Jurkat, Clone E6-1 (cell line): ENCODE results near the gene DMRTC2.
A peak's percentile ranks its signal among the peaks of the same experiment; 100 is the strongest.

Experiments
- DNase-seq: peaks from one replicate; pipeline ENCODE4 v3.0.0-alpha.2; 2011; ENCODE audit warnings: low read depth, low spot score
- H3K4me3 ChIP-seq: 2 replicates; pipeline ENCODE4 v1.5.1; 2011; ENCODE audit warnings: mild to moderate bottlenecking, low read length, control low read depth, moderate library complexity

Gene DMRTC2

GRCh38 chr19:41844601-41845000 is 241 bp upstream of the DMRTC2 start, which contains the start of gene LYPD4:
Gene LYPD4 (minus strand): TSS chr19:41844683. CDS start chr19:41839285, 5,398 bp downstream.
- no peak within 1 kb of the TSS for H3K4me3 ChIP-seq
- no peak for DNase-seq

- no peak for DNase-seq
- no peak overlapping the region for H3K4me3 ChIP-seq
These were observed 279 bp downstream of the DMRTC2 start for GRCh38 chr19:41845051-41845590.

- no peak overlapping the region for H3K4me3 ChIP-seq
- DNase-seq: no peak
These were observed 2.7 kb downstream of the DMRTC2 start for GRCh38 chr19:41847351-41848105.

GRCh38 chr19:41848666-41849065 is 3.8 kb downstream of the DMRTC2 start:
- no peak for DNase-seq

DNA sequence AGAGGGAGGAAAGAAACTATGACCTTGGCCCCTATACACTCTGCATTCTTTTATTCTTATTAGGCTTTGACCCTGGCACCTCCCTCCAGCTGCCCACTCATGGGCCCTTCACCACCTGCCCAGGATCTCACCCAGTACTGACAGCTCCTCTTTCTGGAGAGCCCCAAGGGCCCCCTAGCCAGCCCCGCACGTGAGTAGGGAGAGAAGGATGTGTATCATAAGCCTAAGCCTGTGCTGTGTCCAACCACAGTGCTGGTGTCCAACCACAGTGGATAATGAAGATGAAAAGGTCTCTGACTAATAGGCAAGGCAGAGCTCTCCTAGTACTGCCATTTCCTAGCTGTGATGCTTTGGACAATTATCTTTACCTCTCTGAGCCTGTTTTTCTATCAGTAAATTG is 4.2 kb downstream of the DMRTC2 start:
- no peak overlapping the region for H3K4me3 ChIP-seq
- no peak for DNase-seq

More at GRCh38 chr19:41848666-41849065, 3.8 kb downstream of the DMRTC2 start:
- no peak overlapping the region for H3K4me3 ChIP-seq

- H3K4me3 ChIP-seq: no peak overlapping the region
- DNase-seq: no peak
These were observed 5.5 kb downstream of the DMRTC2 start for GRCh38 chr19:41850381-41850780.

GRCh38 chr19:41851456-41851855 is 6.6 kb downstream of the DMRTC2 start:
- DNase-seq: no peak
- H3K4me3 ChIP-seq: no peak overlapping the region

DNA sequence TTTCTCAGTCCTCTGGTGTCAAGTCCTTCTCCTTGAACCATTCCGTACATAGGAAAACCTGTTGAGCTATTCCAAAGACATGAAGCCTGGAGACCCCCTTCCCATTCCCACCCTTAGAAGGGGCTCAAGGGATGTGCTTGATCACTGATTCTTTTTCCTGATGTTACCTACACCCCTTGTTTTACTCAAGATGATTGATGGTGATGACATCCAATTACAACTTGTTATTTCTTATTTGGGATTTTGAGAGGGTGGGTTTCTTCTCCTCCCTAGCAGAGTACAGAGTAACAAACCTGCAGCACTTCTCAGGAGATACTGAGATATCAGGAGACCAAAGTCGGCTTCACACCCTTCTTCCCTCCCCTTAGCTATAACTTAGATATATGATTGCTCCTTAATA is 8.5 kb downstream of the DMRTC2 start:
- no peak overlapping the region for H3K4me3 ChIP-seq
- no peak for DNase-seq

DNA sequence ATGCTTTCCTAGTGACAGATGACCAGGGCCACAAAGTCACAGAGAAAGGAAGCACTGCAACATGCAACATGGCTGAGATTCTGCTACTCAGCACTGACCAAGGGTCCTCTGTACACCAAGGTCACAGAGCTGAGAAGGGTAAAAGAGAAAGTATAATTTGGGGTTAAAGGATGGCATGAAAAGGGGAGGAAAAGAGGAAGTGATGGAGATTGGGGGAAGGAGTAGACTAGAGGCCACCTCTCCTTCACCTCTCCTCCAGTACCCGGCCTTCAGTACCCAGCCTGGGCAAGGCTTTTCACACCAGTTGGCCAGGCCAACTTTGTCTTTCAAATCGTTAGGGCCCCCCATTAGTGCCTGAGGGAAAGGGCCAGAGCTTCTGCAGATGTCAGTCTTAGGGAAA is 8.9 kb downstream of the DMRTC2 start:
- DNase-seq: no peak

DNA sequence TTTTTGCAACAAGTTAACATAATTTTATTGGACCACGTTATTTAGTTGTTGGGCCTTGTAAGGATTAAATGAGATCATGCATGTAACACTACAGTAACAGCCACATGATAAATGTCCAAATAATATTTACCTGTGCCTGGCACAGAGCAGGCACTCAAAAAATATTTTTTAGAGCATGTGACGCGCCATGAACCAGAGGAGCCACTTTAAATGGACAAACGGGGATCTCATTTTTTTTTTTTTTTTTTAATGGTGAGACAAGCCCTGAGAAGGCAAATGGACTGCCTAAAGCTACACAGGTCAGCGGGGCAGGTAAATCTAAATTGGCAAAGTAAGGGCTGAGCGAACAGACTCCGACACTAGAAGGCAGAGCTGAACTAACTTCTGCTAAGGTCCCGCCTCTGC is 14.4 kb downstream of the DMRTC2 start:
- no peak for DNase-seq
- peak overlapping the region; percentile 40 for H3K4me3 ChIP-seq

More for the DNA sequence above, 8.9 kb downstream of the DMRTC2 start:
- no peak overlapping the region for H3K4me3 ChIP-seq

GRCh38 chr19:41859618-41860418 is 15.0 kb downstream of the DMRTC2 start, which contains the start of gene RPS19:
Gene RPS19 (plus strand): TSS chr19:41860255. CDS start chr19:41860775, 520 bp downstream.
- H3K4me3 ChIP-seq: peak within 1 kb of the TSS; percentile 82
- DNase-seq: peak; percentile 97

DNA sequence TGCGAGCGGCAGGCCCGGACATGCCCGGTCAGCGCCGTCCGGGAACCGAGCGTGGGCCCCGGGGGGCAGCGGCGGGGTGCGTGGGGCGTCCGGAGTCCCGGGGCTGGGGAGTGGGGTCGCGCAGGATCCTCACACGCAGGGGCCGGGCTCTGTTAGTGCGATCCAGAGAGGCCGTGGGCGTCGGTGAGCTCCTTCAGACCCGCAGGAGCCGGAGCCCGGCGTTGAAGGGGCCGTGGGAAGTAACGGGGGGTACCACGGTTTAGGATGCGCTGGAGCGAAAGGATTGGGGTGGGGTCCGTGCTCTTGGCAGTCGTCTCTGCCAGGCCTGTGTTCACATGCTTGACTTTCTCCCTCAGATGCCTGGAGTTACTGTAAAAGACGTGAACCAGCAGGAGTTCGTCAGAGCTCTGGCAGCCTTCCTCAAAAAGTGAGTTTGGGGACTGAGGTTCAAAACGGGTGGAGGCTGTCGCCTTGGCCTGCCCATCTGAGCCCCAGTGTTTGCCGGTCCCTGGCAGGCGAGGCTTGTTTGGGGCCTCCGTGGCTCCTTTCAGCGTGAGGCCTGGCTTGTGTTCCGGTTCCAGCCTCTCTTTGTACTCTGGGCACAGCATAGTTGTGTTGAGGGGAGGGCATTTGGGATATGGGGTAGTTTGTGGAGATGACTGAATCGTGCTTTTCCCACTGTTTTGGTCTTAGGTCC is 15.7 kb downstream of the DMRTC2 start:
- peak overlapping the region; percentile 82 for H3K4me3 ChIP-seq
- no peak for DNase-seq

DNA sequence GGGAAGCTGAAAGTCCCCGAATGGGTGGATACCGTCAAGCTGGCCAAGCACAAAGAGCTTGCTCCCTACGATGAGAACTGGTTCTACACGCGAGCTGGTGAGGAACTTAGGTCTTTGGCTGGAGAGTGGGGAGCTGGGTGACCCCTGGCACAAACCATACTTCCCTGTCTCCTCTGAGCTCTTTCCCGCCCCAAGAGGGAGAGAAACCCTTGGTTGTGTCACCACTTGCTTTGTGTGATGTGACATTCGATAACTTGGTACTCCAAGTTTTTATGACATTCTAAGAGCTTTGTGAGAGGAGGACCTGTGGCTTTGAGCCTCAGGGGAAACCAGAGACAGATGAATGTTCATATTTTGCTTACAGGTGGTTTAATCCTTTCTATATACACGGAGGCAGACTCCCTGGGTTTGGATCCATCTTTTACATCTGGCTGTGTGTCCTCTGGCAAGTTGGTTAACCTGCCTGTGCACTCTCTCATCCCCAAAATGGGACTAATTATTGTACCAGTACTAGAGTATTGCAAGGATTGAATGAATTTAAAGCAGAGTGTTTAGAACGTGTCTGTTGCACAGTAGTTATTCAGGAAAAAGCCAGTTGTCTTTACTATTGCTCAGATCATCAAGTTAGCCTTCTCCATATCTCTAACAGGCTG is 16.4 kb downstream of the DMRTC2 start:
- H3K4me3 ChIP-seq: peak overlapping the region; percentile 82
- DNase-seq: no peak

- DNase-seq: no peak
- peak overlapping the region; percentile 82 for H3K4me3 ChIP-seq
These were observed 17.0 kb downstream of the DMRTC2 start for GRCh38 chr19:41861846-41862245.

- H3K4me3 ChIP-seq: no peak overlapping the region
- no peak for DNase-seq
These were observed 17.7 kb downstream of the DMRTC2 start for GRCh38 chr19:41862445-41862986.

DNA sequence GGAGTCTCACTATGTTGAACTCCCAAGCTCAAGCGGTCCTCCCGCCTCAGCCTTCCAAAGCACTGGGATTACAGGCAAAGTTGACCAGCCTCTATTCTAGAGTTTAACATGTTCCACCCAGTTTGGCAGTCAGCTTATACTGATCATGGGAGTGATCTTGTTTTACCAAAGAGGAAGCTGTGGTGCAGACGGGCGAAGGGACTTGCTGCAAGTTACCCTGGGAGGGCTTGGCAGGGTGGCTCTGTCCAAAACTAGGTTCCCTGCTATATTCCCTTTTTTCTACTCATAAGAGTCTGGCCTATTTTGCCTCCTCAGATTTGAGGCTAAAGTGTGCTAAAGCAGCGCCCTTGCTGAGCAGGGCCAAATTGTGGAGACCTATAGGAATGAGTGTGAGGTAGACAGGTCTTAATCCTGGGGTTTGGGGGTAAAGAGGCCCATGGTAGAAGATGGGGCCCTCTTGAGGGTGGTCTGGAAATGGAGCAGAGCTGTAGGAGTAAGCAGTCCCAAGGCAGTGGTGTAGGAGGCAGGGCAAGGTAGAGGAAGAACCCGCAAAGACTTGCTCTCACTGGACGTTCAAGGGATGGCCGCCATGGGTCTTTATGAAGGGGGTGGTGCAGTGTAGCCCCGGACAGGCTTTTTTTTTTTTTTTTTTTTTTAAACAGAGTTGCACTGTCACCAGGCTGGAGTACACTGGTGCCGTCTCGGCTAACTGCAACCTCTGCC is 18.5 kb downstream of the DMRTC2 start:
- no peak for DNase-seq
- H3K4me3 ChIP-seq: no peak overlapping the region

DNA sequence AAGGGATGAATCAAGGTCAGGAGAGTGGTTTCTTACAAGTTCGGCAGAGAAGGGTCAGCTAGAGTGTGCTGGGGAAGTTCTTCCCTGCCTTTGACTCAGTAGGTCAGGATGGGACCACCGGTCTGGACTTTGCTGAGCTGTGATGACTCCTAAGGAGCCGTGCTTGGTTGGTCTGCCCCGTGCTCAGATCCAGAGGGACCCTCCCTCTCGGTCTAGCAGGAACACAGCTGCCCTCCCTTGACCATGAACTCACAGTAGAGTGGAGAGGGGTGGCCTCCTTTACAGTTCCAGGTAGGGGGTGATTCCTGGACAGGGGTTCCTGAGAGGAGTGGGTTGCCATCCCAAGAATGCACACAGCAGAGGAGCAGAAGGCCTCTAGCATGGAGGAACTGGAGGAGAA is 19.5 kb downstream of the DMRTC2 start:
- no peak overlapping the region for H3K4me3 ChIP-seq
- no peak for DNase-seq

GRCh38 chr19:41866284-41866683 is 21.4 kb downstream of the DMRTC2 start:
- no peak overlapping the region for H3K4me3 ChIP-seq
- no peak for DNase-seq
